GM03348 (cell line): ENCODE data around the gene FAM151A.
"Not testable (repeated sequence)": the region's sequence is repeated elsewhere in the genome, so short reads cannot be mapped to it uniquely, and the experiment has no call there.

Experiments
- DNase-seq: peaks from one replicate; pipeline ENCODE4 v3.0.0; 2012; ENCODE audit warnings: low spot score

The FAM151A gene

GRCh38 chr1:54636461-54637446 lies 13.4 kb upstream of the FAM151A start:
- DNase-seq: not testable (repeated sequence)

DNA sequence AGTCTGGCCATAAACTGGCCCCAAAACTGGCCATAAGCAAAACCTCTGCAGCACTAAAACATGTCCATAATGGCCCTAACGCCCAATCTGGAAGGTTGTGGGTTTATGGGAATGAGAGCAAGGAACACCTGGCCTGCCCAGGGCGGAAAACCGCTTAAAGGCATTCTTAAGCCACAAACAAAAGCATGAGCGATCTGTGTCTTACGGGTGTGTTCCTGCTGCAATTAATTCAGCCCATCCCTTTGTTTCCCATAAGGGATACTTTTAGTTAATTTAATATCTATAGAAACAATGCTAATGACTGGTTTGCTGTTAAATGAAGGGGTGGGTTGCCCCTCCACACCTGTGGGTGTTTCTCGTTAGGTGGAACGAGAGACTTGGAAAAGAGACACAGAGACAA lies 12.5 kb upstream of the FAM151A start:
- not testable (repeated sequence) for DNase-seq

DNA sequence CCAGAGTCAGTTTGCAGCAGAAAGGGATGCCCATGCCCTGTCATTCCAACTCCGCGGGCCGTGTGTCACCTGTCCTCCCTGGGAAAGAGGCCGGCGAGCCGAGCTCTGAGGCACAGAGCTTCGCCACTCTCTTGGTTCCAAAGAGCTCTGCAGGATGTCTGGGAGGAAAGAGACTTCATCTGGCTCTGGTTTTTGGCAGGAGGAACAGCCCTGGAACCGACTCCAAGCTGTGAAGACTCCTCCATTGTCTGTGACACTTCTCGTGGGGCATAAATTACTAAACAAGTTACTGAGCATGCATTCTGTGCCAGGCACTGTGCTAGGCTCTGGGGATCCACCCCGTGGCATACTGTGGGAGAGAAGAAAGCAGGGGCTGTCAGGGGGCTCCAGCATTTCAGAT lies 3.9 kb upstream of the FAM151A start:
- DNase-seq: no peak

- DNase-seq: no peak
Measured at GRCh38 chr1:54624466-54625464, 1.4 kb upstream of the FAM151A start.

- no peak for DNase-seq
Measured at GRCh38 chr1:54619749-54620148, 3.6 kb downstream of the FAM151A start.

- no peak for DNase-seq
Measured at GRCh38 chr1:54615531-54616279, 7.6 kb downstream of the FAM151A start.

DNA sequence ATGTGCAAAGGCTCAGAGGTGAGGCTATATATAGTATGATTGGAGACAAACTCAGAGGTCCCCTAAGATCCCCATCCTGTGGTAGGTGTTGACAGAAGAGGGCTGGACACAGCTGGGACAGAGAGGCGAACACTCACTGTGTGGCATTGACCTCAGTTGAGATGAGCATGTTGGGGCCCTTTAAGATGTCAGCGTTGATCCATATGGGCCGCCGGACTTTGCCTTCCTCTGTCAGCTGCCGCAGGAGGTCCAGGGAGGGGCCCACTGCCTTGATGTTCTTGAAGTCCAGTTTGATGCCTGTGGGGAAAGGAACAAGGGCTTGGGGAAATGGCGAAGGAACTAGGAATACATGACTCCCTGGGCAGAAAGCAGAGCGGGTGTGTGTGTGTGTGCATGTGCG lies 8.8 kb downstream of the FAM151A start:
- no peak for DNase-seq

DNA sequence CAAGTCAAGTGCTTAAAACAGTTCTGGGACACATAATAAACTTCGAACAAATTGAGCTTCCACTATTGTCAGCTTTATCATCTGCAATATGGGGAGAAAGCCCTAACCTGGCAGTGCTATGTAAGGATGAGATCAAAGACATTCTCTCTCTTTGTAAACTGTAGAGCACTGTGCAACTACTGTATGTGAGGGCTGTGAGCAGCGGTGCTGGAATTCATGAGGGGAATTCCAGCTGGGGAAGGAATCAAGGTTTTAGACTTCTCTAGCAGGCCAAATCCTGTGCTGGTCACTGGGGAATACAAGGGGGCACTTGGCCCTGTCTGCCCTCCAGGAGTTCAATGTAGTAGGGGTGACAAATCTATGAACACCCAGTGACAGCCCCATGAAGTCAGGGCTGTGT lies 9.3 kb downstream of the FAM151A start:
- no peak for DNase-seq

- DNase-seq: no peak
Measured at GRCh38 chr1:54611621-54612020, 11.7 kb downstream of the FAM151A start.

- no peak for DNase-seq
Measured at GRCh38 chr1:54610601-54611580, 12.4 kb downstream of the FAM151A start.

DNA sequence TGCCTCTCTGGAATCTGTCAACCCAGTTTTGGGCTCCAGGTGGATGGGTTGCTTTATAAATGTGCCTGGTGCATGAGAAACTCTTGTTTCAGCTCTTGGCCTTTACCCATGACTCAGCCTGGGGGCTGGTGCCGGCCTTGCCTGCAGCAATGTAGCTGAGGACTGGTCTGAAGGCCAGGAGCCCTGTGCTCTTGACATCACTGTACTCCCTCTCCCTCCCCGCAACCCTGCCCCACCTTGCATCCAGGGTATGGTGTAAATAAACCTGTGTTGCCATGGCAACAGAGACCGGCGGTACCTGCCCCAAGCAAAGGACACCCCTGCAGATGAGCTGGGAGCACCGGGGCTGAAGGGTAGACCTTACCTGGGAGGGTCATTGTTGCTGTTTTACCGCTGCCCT lies 13.3 kb downstream of the FAM151A start:
- DNase-seq: no peak

GRCh38 chr1:54609301-54609921 lies 13.9 kb downstream of the FAM151A start:
- no peak for DNase-seq

DNA sequence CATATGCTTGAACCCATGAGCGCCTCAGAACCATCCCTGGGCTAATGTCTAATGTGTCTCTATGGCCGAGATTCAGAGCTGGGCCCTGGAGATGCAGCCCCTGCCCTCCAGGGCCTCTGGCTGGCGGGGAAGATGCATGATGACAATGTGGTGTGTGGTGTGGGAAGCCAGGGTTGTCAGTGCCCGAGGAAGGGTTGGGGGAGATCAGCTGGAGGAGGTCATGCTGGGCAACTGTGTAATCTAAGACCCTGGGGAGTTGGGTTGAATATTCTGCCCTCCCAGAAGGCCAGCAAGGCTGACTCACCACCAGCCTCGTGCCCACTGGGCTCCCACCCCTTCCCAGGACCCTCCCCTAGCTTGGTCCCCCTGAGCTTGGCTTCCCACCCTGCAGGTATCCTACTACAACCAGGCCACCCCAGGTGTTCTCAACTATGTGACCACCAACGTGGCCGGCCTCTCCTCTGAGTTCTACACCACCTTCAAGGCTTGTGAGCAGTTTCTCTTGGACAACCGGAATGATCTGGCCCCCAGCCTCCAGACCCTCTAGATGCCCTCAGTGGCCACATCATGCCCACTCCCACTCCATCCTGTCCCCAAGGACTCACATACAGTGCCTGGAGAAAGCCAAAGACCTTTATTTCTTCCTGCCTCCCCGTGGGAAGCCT lies 14.6 kb downstream of the FAM151A start:
- no peak for DNase-seq

- no peak for DNase-seq
Measured at GRCh38 chr1:54607821-54608565, 15.3 kb downstream of the FAM151A start.

GRCh38 chr1:54606990-54607325 lies 16.4 kb downstream of the FAM151A start:
- DNase-seq: no peak

DNA sequence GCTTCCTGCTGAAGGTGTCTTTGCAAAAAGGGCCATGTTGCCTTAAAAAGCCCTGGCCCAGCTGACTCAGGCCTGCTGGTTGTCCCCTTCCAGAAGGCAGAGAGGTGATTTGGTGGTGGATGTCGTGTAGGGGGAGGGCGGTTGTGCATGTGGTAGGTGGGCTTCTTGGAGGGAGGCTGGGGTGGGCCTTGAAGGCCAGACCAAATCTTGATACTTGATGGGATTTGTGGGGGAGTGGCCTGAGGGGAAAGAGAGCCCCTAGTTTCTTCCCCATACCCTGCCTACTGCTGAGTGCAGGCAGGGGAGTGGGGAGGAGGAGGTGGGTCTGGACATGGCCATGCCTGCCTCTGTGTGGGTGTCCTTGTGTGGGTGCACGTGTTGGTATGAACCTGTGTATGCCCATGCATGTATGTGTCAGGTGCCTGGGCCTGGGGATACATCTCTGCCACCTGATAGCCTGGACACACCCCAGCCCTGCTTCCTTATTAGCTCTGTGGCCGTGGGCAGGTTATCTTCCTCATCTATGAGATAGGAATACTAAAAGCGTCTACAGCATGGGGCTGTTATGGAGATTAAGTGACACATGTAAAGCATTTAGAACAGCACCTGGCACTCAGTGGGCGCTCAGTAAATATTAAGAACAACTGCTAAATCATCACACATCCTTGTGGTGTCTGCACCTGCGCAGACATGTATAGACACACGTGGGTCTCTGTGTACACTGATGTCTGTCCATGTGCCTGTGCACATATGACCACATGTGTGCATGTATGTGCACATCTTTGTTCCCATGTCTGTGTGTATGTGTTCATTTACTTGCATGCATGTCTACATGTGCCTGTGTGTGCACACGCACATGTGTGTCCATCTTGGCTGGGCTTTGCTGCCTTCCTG lies 17.0 kb downstream of the FAM151A start:
- no peak for DNase-seq

DNA sequence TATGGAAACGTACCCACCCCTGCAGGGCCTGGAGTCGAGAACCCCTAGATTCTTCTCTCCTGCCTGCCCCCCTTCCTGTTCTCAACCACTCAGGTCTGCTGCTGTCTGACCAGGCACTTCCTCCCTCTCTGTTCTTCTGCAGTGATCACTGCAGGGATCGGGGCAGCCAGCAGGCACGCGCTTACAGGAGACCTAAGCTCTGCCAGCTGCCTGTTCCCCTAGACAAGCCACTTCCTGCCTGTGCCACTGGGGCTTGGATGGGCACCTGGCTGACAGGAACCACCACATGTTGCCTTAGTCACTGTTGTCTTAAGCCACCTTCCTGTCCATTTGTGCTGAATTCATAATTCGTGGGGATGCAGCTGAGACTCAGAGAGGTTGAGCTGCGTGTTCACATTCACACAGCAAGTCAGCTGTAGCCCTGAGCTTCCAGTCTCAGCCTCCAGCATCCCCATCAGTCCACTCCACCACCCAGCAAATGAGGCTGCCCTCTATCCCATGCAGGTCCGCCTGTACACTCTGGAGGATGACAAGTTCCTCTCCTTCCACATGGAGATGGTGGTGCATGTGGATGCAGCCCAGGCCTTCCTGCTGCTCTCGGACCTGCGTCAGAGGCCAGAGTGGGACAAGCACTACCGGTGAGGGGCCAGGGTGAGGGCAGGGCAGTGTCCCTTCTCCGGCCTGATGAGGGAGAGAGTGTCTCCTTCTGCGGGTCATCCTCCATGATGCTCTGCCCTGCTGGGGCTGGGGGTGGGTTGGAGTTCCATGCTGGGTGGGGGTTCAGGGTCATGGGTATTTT lies 18.6 kb downstream of the FAM151A start:
- DNase-seq: no peak
